Thymus (tissue), 11 donors: ENCODE results near the gene COPS9. TPM values are rescaled to one million over a fixed set of nuclear protein-coding genes. Genes with fewer than 3 reads are reported as not detected.

Source experiments
- DNase-seq, 9 donors: peaks; one replicate each; pipeline ENCODE4 v3.0.0-alpha.2; 2013; ENCODE audit warnings: low spot score in 9 of 9, low read depth in 6 of 9, missing footprints in 1 of 9
- H3K27ac ChIP-seq, 2 donors: one replicate each; pipeline ENCODE4 v1.5.1; 2013; ENCODE audit warnings: control low read depth in 1 of 2, low read depth in 1 of 2, low read length in 1 of 2, mild to moderate bottlenecking in 1 of 2, moderate library complexity in 1 of 2
- H3K27me3 ChIP-seq, 2 donors: one replicate each; pipeline ENCODE4 v1.5.1; 2013; ENCODE audit warnings: low read length in 1 of 2; ENCODE audit not compliant: control insufficient read depth in 2 of 2, insufficient read depth in 1 of 2
- H3K36me3 ChIP-seq, 2 donors: one replicate each; pipeline ENCODE4 v1.5.1; 2013; ENCODE audit warnings: low read length in 1 of 2, mild to moderate bottlenecking in 1 of 2, moderate library complexity in 1 of 2; ENCODE audit not compliant: control insufficient read depth in 2 of 2, insufficient read depth in 2 of 2
- H3K4me1 ChIP-seq, 2 donors: one replicate each; pipeline ENCODE4 v1.5.1; 2013; ENCODE audit warnings: low read length in 2 of 2; ENCODE audit not compliant: control insufficient read depth in 2 of 2, insufficient read depth in 2 of 2
- H3K4me3 ChIP-seq, 2 donors: one replicate each; pipeline ENCODE4 v1.5.1; 2013; ENCODE audit warnings: low read length in 2 of 2, control low read depth in 1 of 2, mild to moderate bottlenecking in 1 of 2
- H3K9me3 ChIP-seq, 2 donors: one replicate each; pipeline ENCODE4 v1.5.1; 2013; ENCODE audit warnings: low read length in 1 of 2, mild to moderate bottlenecking in 1 of 2; ENCODE audit not compliant: control insufficient read depth in 2 of 2, insufficient read depth in 1 of 2
- WGBS: extraction: QIAGEN DNeasy Blood & Tissue Kit; methylation state at CpG from one replicate; pipeline ENCODE4 v1.1.7; 2013; 5-methylcytosine and 5-hydroxymethylcytosine counted together
- polyA plus RNA-seq: library from polyadenylated mRNA; stranded (reverse); fragments of 200-250 nt; gene quantifications from one replicate; pipeline ENCODE4 v1.2.3, GENCODE V29; 2013
- total RNA-seq: library from RNA; stranded (reverse); fragments of 120-200 nt; gene quantifications from one replicate; pipeline ENCODE4 v1.2.4, GENCODE V29; 2013
- donor health status: healthy.

COPS9 gene
- total and polyA plus RNA-seq, 2 donors: 219 to 383 TPM

DNA sequence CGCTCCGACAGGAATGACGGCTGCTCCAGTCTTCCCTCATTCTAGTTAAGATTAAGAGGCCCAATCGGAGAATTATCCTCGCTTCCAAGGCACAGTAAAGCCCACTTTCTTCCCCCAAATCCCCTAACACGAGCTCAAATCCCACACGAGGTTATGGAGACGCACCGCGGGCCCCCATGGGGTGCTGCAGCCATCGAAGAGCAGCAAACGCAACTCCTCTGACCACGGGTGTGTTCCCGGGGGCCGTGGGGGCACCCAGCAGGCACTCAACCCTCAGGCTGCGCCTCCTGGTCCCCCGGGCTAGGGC is 446 bp downstream of the COPS9 start:
- H3K36me3 ChIP-seq: peaks cover 24 to 25% of the 10 kb centered on the region in 2 donors

DNA sequence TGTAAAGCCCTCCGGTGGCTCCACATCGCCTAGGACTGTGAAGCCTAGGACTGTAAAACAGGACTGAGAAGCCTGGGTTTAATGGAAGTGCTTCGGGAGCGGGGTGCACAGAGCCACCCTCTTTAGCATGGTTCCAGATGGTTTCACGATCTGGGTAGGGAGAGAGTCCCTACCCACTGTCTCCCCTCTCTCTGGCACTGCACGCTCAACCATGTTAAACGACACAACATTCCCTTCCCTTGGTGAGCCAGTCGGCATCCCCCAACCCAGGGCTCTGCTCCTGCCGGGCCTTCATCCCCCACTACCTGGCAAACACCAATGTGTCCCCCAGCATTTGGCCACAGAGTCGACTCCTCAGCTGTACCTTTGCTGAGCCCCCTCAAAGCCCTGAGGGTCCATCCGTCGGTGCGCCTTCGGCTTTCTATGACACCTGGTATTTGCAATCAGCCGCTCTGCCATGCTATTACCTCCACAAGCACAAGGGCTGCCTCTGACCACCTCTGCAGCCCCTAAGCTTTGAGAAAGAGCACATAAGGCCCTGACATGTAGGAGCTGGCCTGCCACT is 1.1 kb downstream of the COPS9 start:
- H3K4me3 ChIP-seq: peak overlapping the region; percentile 79 to 86
- H3K27me3 ChIP-seq: peaks cover 0 to 38% of the 10 kb centered on the region in 2 donors
- H3K27ac ChIP-seq: no peak overlapping the region
- H3K4me1 ChIP-seq: peaks cover 9 to 14% of the 10 kb centered on the region in 2 donors
- H3K36me3 ChIP-seq: peaks cover 30 to 31% of the 10 kb centered on the region in 2 donors
- WGBS: 90% methylated on average over 15 of the region's 15 CpGs
- no peak for DNase-seq
- peaks cover 0 to 1% of the 10 kb centered on the region in 2 donors for H3K9me3 ChIP-seq

More for the DNA sequence above, 446 bp downstream of the COPS9 start:
- Histone ChIP-seq H3K27ac (no peak overlapping the region), H3K27me3 (peaks cover 0 to 44% of the 10 kb centered on the region in 2 donors), H3K4me1 (peaks cover 9 to 14% of the 10 kb centered on the region in 2 donors), H3K4me3 (peak overlapping the region; percentile 79 to 86), H3K9me3 (no peaks in the 10 kb centered on the region)
- 3% methylated on average over 17 of the region's 17 CpGs for WGBS
- DNase-seq: peak in 1 of 9 donors; percentile 8

DNA sequence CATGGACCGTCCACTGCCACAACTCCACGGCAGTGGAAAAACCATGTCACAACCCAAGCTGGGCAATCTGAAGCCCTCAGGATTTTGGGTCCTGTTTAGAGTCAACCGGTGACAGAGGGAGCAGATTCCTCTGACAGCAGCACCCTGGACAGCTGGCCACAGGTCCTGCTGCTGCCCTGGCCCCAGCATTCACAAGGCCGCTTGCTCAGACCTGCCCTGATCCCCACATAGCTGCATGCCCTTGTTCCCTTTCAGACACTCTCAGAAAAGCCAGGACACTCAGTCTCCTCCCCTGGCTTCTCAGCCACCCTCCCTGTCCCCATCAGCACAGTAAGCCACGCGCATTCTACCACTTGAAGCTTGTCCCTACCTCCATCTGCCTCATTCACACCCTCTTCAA is 1.6 kb downstream of the COPS9 start:
- DNase-seq: no peak
- H3K9me3 ChIP-seq: peaks cover 0 to 1% of the 10 kb centered on the region in 2 donors

DNA sequence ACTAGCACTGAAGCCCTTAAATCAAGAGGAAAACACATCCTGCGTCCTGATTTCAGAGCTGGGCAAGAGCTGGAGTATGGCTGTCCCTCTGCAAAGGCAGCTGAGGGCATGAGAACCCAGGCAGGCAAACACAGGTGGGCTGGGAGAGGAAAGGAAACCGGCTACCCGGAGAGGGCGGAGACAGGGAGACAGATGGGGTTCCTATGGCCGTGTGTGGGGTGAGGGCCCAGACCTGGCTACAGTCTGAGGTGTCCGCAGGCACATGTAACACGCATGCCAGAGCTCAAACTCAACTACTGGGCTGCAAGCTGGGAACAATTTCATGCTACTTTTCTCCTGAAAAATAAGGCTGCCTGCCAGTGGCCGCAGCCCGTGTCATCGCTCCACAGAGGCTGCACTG is 2.7 kb downstream of the COPS9 start:
- Histone ChIP-seq H3K36me3 (peaks cover 44 to 46% of the 10 kb centered on the region in 2 donors), H3K27me3 (peaks cover 0 to 22% of the 10 kb centered on the region in 2 donors), H3K9me3 (peaks cover 0 to 1% of the 10 kb centered on the region in 2 donors), H3K4me1 (peaks cover 9 to 14% of the 10 kb centered on the region in 2 donors), H3K4me3 (no peak overlapping the region), H3K27ac (no peak overlapping the region)
- DNase-seq: no peak
- 97% methylated on average over 10 of the region's 10 CpGs for WGBS

More for the DNA sequence above, 1.6 kb downstream of the COPS9 start:
- Histone ChIP-seq H3K27me3 (peaks cover 0 to 32% of the 10 kb centered on the region in 2 donors), H3K4me1 (peaks cover 9 to 14% of the 10 kb centered on the region in 2 donors), H3K4me3 (no peak overlapping the region), H3K27ac (no peak overlapping the region), H3K36me3 (peaks cover 36 to 37% of the 10 kb centered on the region in 2 donors)
- 97% methylated on average over 6 of the region's 6 CpGs for WGBS

DNA sequence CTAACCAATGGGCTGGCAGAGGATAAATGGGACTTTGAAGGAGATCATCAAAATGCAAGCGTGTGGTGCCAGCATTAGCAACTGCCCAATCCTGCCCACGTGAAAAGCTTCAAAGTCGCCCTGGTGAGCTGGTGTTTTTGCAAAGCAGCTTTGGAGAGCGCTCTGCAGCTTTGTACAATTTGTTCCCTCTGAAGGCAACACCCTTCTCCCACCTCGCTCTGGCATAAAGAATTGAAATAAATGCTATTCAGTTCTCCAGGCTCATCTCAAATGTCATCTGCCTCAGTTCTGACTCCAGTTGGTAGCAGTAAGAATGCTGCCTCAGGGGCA is 3.5 kb downstream of the COPS9 start:
- 96% methylated on average over 5 of the region's 5 CpGs for WGBS
- Histone ChIP-seq H3K9me3 (peaks cover 0 to 1% of the 10 kb centered on the region in 2 donors), H3K27me3 (peaks cover 0 to 14% of the 10 kb centered on the region in 2 donors), H3K27ac (no peak overlapping the region), H3K4me1 (peaks cover 9 to 14% of the 10 kb centered on the region in 2 donors), H3K36me3 (peaks cover 50 to 54% of the 10 kb centered on the region in 2 donors), H3K4me3 (no peak overlapping the region)
- no peak for DNase-seq

DNA sequence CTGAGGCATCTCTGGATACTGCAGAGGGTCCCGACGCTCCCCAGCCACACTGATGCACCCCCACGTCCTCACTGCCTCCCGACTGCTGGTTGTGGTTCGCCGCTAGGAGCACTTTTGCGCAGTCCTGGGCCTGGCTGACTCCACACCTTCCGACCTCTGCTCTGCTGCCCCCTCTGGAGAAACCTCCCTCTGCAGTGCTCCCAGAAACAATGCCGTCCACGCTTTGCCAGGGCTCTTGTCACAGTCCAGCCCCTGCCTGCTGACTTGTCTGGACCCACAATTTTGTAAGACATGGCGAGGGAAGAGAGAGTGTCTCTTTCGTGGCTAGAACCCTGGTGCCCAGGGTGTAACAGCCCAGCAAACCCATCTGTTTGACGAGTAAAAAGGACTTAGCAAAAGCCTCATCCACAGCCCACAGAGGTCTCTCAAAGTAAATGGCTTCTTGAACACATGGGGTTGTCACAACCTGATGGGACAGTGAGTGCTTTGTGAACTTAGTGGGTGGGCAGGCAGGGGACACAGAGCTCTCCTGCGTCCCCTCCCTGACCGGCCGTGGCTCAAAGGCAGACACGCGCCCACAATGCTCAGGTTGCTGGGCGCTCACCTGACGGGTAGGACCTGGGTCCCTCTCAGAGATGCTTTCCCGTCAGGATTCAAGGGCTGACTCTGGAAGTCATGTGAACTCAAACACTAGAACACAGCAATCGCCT is 4.0 kb downstream of the COPS9 start:
- H3K27ac ChIP-seq: no peak overlapping the region
- H3K36me3 ChIP-seq: peaks cover 50 to 59% of the 10 kb centered on the region in 2 donors
- peaks cover 0 to 9% of the 10 kb centered on the region in 2 donors for H3K27me3 ChIP-seq
- H3K4me1 ChIP-seq: peaks cover 9 to 14% of the 10 kb centered on the region in 2 donors
- H3K9me3 ChIP-seq: peaks cover 0 to 1% of the 10 kb centered on the region in 2 donors
- no peak overlapping the region for H3K4me3 ChIP-seq
- DNase-seq: no peak
- WGBS: 96% methylated on average over 22 of the region's 22 CpGs

DNA sequence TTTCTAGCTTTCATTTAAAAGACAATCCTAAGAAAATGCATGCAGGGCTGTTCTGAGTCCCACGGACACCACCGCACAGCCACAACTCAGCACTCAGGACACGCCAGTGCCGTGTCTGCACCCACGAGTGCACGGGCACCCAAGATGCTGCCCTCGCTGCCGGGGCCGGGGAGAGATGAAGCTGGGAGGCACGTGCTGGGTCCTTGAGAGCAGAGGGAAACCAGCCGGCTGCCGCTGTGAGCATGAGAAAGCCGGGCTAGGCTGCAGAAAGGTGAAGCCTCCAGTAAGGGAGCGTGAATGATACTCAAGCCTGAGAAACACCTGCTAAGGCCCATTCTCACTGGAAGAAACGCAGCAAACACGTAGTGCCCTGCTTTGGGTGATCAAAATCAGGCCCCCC is 4.8 kb downstream of the COPS9 start:
- Histone ChIP-seq H3K36me3 (peaks cover 50 to 66% of the 10 kb centered on the region in 2 donors), H3K27ac (no peak overlapping the region), H3K27me3 (peaks cover 0 to under 1% of the 10 kb centered on the region in 2 donors), H3K4me1 (peaks cover 8 to 9% of the 10 kb centered on the region in 2 donors), H3K4me3 (no peak overlapping the region), H3K9me3 (peaks cover 0 to 1% of the 10 kb centered on the region in 2 donors)
- WGBS: 98% methylated on average over 16 of the region's 16 CpGs
- DNase-seq: no peak

DNA sequence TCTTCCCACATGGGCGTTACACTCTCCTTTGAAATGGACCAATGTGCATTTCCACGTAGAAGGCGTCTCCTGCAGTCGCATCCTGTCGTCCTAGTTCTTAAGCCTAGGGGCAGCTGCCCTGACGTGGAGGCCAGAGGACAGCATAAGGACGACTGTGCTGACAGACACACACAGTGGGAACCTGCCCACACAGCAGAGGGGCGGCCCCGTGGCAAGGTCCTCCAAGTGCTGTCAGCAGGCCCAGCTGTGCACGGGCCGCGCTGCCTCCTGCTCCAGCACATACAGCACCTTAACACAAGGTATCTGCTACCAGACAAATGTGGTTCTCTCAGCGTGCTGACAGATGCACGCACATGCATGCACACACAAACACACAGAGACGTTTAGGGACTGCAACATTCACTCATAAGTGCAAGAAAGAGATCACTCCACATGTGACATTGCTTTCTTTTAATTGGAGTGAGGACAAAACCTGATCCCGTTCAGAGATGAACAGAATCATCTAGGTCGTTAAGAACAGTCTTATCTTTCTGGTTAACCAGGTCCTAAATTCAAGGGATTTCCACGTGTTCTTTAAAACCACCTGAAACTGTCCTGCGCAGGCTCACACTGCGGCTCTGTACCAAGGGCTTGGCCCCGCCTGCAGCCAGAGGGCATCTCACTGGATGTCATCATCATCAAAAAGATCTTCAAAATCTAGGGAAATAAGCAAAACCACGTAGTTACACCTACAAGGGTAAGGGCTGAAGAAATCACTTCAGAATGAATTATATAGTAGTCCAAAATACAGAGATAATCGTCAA is 5.5 kb downstream of the COPS9 start:
- no peak for DNase-seq
- no peak overlapping the region for H3K4me3 ChIP-seq
- peaks cover 50 to 73% of the 10 kb centered on the region in 2 donors for H3K36me3 ChIP-seq
- H3K9me3 ChIP-seq: peaks cover 0 to 1% of the 10 kb centered on the region in 2 donors
- peaks cover 8 to 9% of the 10 kb centered on the region in 2 donors for H3K4me1 ChIP-seq
- H3K27me3 ChIP-seq: no peaks in the 10 kb centered on the region
- WGBS: 98% methylated on average over 23 of the region's 23 CpGs
- H3K27ac ChIP-seq: no peak overlapping the region
